Suprapubic skin (tissue), 4 donors: Measurements from ENCODE around the gene NANS.

Source experiments
- EP300 ChIP-seq: sonication (generic); formaldehyde crosslinking; IDR thresholded peaks from one replicate; pipeline ENCODE4 v1.6.1; 2017; ENCODE audit warnings: antibody characterized with exemption
- POLR2A ChIP-seq, 2 donors: fragments of 450-650 bp; IDR thresholded peaks; one replicate each; pipeline ENCODE4 v1.6.1; 2017; ENCODE audit warnings: antibody characterized with exemption in 2 of 2, mild to moderate bottlenecking in 2 of 2, moderate library complexity in 2 of 2
- POLR2AphosphoS5 ChIP-seq, 3 donors: sonication (generic); formaldehyde crosslinking; IDR thresholded peaks; one replicate each; pipeline ENCODE4 v1.6.1; 2017; ENCODE audit warnings: antibody characterized with exemption in 3 of 3
- TF ChIP-seq, protein P1 (sequence below), 2 donors: fragments of 200-600 bp in 1 of 2; fragments of 450-650 bp in 1 of 2; sonication (generic) in 1 of 2; IDR thresholded peaks; one replicate each; pipeline ENCODE4 v1.5.1; 2016 to 2019; ENCODE audit warnings: antibody characterized with exemption in 2 of 2, mild to moderate bottlenecking in 1 of 2, moderate library complexity in 1 of 2

DNA sequence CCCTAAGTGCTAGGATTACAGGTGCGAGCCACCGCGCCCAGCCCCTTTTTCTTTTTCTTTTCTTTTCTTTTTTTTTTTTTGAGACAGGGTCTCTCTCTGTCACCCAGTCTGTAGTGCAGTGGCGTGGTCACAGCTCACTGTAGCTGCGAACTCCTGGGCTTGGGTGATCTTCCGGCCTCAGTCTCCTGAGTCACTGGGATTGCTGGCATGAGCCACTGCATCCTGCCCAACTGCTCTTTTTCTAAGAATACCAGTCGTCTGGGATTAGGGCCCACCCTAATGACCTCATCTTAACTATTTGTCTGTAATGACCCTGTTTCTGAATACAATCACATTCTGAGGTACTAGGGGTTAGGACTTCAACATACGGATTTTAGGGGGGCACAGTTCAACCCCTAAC, 34.1 kb upstream of the NANS start:
- TF ChIP-seq, protein P1, sequence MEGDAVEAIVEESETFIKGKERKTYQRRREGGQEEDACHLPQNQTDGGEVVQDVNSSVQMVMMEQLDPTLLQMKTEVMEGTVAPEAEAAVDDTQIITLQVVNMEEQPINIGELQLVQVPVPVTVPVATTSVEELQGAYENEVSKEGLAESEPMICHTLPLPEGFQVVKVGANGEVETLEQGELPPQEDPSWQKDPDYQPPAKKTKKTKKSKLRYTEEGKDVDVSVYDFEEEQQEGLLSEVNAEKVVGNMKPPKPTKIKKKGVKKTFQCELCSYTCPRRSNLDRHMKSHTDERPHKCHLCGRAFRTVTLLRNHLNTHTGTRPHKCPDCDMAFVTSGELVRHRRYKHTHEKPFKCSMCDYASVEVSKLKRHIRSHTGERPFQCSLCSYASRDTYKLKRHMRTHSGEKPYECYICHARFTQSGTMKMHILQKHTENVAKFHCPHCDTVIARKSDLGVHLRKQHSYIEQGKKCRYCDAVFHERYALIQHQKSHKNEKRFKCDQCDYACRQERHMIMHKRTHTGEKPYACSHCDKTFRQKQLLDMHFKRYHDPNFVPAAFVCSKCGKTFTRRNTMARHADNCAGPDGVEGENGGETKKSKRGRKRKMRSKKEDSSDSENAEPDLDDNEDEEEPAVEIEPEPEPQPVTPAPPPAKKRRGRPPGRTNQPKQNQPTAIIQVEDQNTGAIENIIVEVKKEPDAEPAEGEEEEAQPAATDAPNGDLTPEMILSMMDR (IDR thresholded peaks at IDR 0.05) = no peak
- TF ChIP-seq POLR2A (IDR thresholded peaks at IDR 0.05) (no peak), POLR2AphosphoS5 (IDR thresholded peaks at IDR 0.05) (no peak), EP300 (no peak)
